BLaER1 (cell line): Measurements from ENCODE around the gene SH3BGRL2.

Experiments used
- H3K27ac ChIP-seq: shearing (Covaris generic); formaldehyde crosslinking; 2 replicates; pipeline ENCODE4 v1.8.1; 2022
- H3K27me3 ChIP-seq: shearing (Covaris generic); formaldehyde crosslinking; 2 replicates; pipeline ENCODE4 v1.8.1; 2022
- H3K36me3 ChIP-seq: shearing (Covaris generic); formaldehyde crosslinking; 2 replicates; pipeline ENCODE4 v1.8.1; 2022
- H3K4me1 ChIP-seq: shearing (Covaris generic); formaldehyde crosslinking; 2 replicates; pipeline ENCODE4 v1.8.1; 2022
- H3K4me2 ChIP-seq: shearing (Covaris generic); formaldehyde crosslinking; 2 replicates; pipeline ENCODE4 v1.8.1; 2022
- H3K4me3 ChIP-seq: shearing (Covaris generic); formaldehyde crosslinking; 2 replicates; pipeline ENCODE4 v1.8.1; 2022
- H3K9ac ChIP-seq: shearing (Covaris generic); formaldehyde crosslinking; 2 replicates; pipeline ENCODE4 v1.8.1; 2022
- H3K9me3 ChIP-seq: shearing (Covaris generic); formaldehyde crosslinking; 2 replicates; pipeline ENCODE4 v1.8.1; 2022
- H4K20me1 ChIP-seq: shearing (Covaris generic); formaldehyde crosslinking; 2 replicates; pipeline ENCODE4 v1.8.1; 2022
- Cebpa-rat ChIP-seq: shearing (Covaris generic); IDR thresholded peaks from 2 replicates; pipeline ENCODE4 v1.8.1; 2022

SH3BGRL2 gene

GRCh38 chr6:79630883-79631692, at the start of gene SH3BGRL2:
Gene SH3BGRL2 (plus strand): TSS chr6:79631329. CDS start chr6:79631462, 133 bp downstream.
- Histone ChIP-seq H3K27me3 (no peaks in the 10 kb centered on the region), H3K4me2 (no peak within 1 kb of the TSS), H3K27ac (no peak within 1 kb of the TSS), H3K36me3 (no peaks in the 10 kb centered on the region), H3K4me3 (no peak within 1 kb of the TSS), H4K20me1 (no peaks in the 10 kb centered on the region), H3K9me3 (no peaks in the 10 kb centered on the region), H3K9ac (no peak within 1 kb of the TSS), H3K4me1 (no peaks in the 10 kb centered on the region)
- TF ChIP-seq Cebpa-rat = no peak

DNA sequence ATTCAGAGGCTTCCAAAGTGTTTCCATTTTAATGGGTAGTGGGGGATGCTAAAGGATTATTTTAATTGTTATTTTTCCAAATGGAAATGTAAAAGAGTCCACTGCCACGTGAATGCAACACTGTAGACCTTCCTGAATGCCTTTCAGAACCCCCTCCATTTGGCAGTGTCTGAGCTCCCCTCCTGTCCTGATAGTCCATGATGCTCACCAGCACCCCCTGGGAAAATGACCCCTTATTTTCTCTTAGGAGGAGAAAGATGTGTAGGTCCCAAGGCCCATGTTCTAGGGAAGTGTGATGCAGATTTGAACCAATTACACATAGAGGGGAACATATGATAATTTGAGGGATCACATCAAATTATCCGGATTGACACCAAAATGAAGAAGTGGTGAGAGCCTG, 46.8 kb upstream of the SH3BGRL2 start:
- no peaks in the 10 kb centered on the region for H3K4me1 ChIP-seq
- H3K4me2 ChIP-seq = no peak overlapping the region
- no peak for TF ChIP-seq Cebpa-rat
- no peaks in the 10 kb centered on the region for H4K20me1 ChIP-seq
- no peaks in the 10 kb centered on the region for H3K9me3 ChIP-seq
- H3K9ac ChIP-seq = no peak overlapping the region
- no peaks in the 10 kb centered on the region for H3K27me3 ChIP-seq
- no peak overlapping the region for H3K4me3 ChIP-seq
- H3K36me3 ChIP-seq = no peaks in the 10 kb centered on the region
- H3K27ac ChIP-seq = no peak overlapping the region

DNA sequence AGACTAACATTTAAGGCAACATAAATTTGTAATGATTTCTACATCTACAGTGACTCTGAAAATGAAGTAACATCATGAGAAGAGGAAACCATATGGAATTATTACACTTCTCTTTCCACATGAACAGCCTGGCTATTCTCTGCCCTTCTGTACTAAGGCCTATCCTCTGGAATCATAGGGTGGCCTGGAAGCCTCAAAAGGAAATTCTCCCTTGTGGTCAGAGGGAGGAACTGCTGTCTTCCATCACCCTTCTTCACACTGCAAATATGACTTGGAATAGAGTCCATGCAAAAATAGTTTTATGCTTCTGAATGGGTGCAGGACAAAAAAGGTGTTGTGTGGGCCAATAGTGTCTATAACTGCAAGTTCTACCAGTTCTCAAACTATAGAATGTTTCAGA, 44.6 kb upstream of the SH3BGRL2 start:
- H3K36me3 ChIP-seq = no peaks in the 10 kb centered on the region
- no peaks in the 10 kb centered on the region for H3K27me3 ChIP-seq

GRCh38 chr6:79589701-79590100, 41.4 kb upstream of the SH3BGRL2 start:
- H3K9ac ChIP-seq = no peak overlapping the region
- no peaks in the 10 kb centered on the region for H4K20me1 ChIP-seq
- no peak for TF ChIP-seq Cebpa-rat
- no peaks in the 10 kb centered on the region for H3K9me3 ChIP-seq
- H3K27me3 ChIP-seq = no peaks in the 10 kb centered on the region
- H3K27ac ChIP-seq = no peak overlapping the region
- H3K4me1 ChIP-seq = no peaks in the 10 kb centered on the region
- H3K4me3 ChIP-seq = no peak overlapping the region
- H3K4me2 ChIP-seq = no peak overlapping the region
- H3K36me3 ChIP-seq = no peaks in the 10 kb centered on the region

More for the DNA sequence above, 44.6 kb upstream of the SH3BGRL2 start:
- Histone ChIP-seq H3K4me2 (no peak overlapping the region), H3K4me1 (no peaks in the 10 kb centered on the region), H4K20me1 (no peaks in the 10 kb centered on the region), H3K9ac (no peak overlapping the region), H3K9me3 (no peaks in the 10 kb centered on the region), H3K4me3 (no peak overlapping the region), H3K27ac (no peak overlapping the region)
- no peak for TF ChIP-seq Cebpa-rat

DNA sequence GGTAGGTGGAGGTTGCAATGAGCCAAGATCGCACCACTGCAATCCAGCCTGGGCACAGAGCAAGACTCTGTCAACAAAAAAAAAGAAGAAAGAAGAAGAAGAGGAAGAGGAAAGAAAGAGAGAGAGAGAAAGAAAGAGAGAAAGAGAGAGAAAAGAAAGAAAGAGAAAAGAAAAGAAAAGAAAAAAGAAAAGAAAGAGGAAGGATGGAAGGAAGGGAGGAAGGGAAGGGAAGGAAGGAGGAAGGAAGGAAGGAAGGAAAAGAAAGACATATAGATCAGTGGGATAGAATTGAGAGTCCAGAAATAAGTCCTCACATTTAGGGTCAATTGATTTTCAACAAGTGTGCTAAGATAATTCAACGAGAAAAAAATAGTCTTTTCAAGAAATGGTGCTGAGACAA, 34.0 kb upstream of the SH3BGRL2 start:
- no peaks in the 10 kb centered on the region for H3K36me3 ChIP-seq
- H3K4me1 ChIP-seq = no peaks in the 10 kb centered on the region
- H3K4me3 ChIP-seq = no peak overlapping the region
- H3K4me2 ChIP-seq = no peak overlapping the region
- no peak for TF ChIP-seq Cebpa-rat
- H3K9ac ChIP-seq = no peak overlapping the region
- no peaks in the 10 kb centered on the region for H3K9me3 ChIP-seq
- H3K27me3 ChIP-seq = no peaks in the 10 kb centered on the region
- no peak overlapping the region for H3K27ac ChIP-seq
- H4K20me1 ChIP-seq = no peaks in the 10 kb centered on the region

DNA sequence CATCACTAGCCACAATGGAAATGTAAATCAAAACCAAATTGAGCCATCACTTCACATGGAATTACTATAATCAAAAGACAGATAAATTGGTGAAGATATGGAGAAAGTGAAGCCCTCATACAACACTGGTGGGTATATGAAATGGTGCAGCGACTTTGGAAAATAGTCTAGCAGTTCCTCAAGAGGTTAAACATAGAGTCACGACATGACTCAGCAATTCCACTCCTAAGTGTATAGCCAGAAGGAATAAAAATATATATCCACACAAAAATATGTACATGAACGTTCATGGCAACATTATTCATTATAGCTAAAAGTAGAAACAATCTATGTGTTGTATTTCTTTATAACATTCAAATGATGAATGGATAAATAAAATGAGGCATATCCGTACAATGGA, 33.1 kb upstream of the SH3BGRL2 start:
- Histone ChIP-seq H3K4me1 (no peaks in the 10 kb centered on the region), H3K4me3 (no peak overlapping the region), H3K27ac (no peak overlapping the region), H3K4me2 (no peak overlapping the region), H4K20me1 (no peaks in the 10 kb centered on the region), H3K9ac (no peak overlapping the region), H3K9me3 (no peaks in the 10 kb centered on the region), H3K27me3 (no peaks in the 10 kb centered on the region), H3K36me3 (no peaks in the 10 kb centered on the region)
- no peak for TF ChIP-seq Cebpa-rat

DNA sequence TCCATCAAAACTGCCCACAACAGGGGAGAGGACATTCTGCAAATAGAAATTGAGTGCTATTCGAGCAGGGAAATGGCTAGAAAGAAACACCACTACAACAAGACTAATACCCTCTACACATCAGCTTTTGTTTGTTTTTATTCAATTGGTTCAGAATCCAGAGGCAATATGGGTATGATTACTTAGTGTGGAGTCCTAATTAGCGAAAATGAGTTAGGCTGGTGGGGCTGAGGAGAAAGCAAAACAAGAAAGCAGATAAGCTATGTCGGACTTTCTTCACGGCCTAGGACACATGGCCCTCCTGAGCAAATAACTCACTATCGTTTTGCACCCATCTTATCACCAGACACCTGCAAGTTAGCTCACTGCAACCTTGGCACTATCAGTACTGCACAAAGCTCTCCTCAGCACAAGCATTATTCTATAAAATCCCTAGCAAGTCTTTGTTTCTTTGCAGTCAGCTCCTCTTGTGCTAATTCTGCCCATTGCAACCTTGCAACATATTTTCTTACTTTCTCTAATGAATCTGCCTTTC, 31.3 kb upstream of the SH3BGRL2 start:
- Histone ChIP-seq H3K9ac (no peak overlapping the region), H3K4me1 (no peaks in the 10 kb centered on the region), H3K4me2 (no peak overlapping the region), H3K27me3 (no peaks in the 10 kb centered on the region), H3K4me3 (no peak overlapping the region), H4K20me1 (no peaks in the 10 kb centered on the region), H3K9me3 (no peaks in the 10 kb centered on the region), H3K36me3 (no peaks in the 10 kb centered on the region), H3K27ac (no peak overlapping the region)
- no peak for TF ChIP-seq Cebpa-rat

DNA sequence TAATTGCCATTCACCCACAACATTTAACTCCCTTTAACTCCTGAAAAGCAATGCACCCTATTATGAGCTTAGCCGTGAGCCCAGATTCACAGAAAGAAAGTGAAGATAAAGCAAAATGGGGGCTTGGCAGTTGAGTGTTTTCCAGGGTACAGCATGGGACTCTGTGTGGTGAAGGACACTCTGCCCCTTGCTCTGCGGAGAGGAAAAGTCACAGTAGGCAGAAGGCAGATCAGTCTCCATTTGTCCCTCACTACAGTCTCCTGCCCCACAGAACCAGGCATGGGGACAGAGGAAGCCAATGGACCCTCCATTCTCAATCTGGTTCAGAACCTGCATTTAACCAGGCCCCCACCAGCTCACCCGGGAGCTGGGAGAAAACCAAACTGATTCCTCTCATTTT, 30.8 kb upstream of the SH3BGRL2 start:
- Histone ChIP-seq H3K27ac (no peak overlapping the region), H3K9me3 (no peaks in the 10 kb centered on the region), H3K27me3 (no peaks in the 10 kb centered on the region), H3K4me3 (no peak overlapping the region), H3K4me2 (no peak overlapping the region), H4K20me1 (no peaks in the 10 kb centered on the region), H3K4me1 (no peaks in the 10 kb centered on the region), H3K36me3 (no peaks in the 10 kb centered on the region), H3K9ac (no peak overlapping the region)
- TF ChIP-seq Cebpa-rat = no peak

DNA sequence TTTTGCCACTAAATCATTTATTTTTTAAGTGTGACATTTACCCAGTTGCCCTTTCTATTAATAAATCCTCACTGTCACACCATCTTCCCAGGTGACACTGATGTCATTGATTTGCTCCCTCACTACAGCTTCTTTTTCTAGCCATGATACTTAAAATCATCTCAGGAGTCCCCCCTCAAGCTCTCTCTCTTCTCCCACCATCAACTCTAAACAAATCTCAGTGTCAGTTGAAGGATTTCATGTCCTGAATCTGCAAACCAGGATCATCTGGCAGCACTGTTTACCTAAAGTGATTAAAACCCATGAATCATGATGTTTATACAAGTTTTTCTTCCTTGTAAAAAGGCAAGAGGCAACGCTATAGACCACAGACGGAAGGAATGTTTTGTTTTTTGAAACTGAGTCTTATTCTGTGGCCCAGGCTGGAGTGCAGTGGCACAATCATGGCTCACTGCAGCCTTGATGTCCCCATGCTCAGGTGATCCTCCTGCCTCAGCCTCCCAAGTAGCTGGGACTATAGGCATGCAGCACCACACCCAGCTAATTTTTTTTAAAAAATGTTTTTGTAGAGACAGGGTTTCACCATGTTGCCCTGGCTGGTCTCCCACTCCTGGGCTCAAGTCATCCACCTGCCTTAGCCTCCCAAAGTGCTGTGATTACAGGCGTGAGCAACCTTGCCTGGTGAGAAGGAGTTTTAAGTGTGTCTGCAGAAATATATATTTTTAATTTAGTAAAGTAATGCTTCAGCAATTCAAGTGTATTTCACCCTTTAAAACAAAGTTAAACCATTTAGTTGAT, 30.1 kb upstream of the SH3BGRL2 start:
- no peak overlapping the region for H3K4me3 ChIP-seq
- H3K4me1 ChIP-seq = no peaks in the 10 kb centered on the region
- no peak overlapping the region for H3K9ac ChIP-seq
- no peaks in the 10 kb centered on the region for H3K36me3 ChIP-seq
- H3K4me2 ChIP-seq = no peak overlapping the region
- H3K9me3 ChIP-seq = no peaks in the 10 kb centered on the region
- no peaks in the 10 kb centered on the region for H4K20me1 ChIP-seq
- TF ChIP-seq Cebpa-rat = no peak
- H3K27ac ChIP-seq = no peak overlapping the region
- no peaks in the 10 kb centered on the region for H3K27me3 ChIP-seq

DNA sequence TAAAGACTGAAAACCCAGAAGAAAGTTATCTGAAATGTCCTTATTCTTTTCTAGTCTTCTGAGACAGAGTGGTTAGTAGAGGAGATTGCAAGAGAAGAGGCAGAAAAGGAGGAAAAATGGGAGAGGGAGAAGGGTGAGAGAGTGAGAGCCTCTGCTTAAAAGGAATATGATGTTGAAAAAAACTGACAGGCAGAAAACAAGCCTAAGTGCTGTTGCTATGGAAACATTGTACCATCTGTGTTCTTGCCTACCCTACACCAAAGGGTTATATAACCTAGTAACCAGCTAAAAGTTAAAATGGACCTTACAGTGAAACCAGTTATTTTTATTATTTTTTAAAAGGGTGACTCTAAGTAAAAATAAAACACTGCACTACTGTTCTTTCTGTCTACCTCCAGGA, 28.3 kb upstream of the SH3BGRL2 start:
- no peaks in the 10 kb centered on the region for H3K36me3 ChIP-seq
- no peak overlapping the region for H3K4me2 ChIP-seq
- no peaks in the 10 kb centered on the region for H3K9me3 ChIP-seq
- no peak for TF ChIP-seq Cebpa-rat
- H3K9ac ChIP-seq = no peak overlapping the region
- H3K27me3 ChIP-seq = no peaks in the 10 kb centered on the region
- H4K20me1 ChIP-seq = no peaks in the 10 kb centered on the region
- no peak overlapping the region for H3K4me3 ChIP-seq
- H3K27ac ChIP-seq = no peak overlapping the region
- no peaks in the 10 kb centered on the region for H3K4me1 ChIP-seq
